ENCODE data around the gene TOM1L2.

TOM1L2 gene

DNA sequence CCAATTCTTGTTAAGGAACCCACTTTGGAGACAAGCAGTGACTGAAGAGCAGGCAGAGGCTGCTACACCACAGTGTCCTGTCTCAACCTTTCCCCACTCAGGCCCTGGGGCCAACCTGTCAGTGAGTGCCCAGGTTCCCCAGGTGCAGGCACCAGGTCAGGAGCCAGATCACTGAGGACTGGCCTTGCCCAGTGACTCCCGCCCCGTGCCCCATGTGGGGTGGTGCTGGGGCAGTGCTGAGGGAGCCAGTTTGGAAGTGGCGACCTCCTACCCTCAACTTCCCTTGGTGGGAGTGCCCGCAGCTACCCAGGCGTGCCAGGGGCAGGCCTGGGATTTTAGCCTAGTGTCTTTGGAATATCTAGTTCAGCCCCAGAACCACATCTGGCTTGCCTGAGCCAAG lies 164.8 kb downstream of the TOM1L2 start:
- 0 out of 22 replicates have a peak overlapping the region, but pooled peaks of 1 of the 11 experiments have one; percentile 2 for H3K27ac ChIP-seq
- H3K4me3 ChIP-seq = no peak overlapping the region
- no peak for TF ChIP-seq Cebpa-rat (IDR thresholded peaks at IDR 0.05)
- no peaks in the 10 kb centered on the region for H3K27me3 ChIP-seq
- peak overlapping the region in 4 of 11 experiments; percentile 6 to 41 (median 22); a peak in 3 of 22 replicates for H3K4me2 ChIP-seq
- no peaks in the 10 kb centered on the region for H3K9me3 ChIP-seq (replicated peaks in 1 of 11)
- peak overlapping the region in 3 of 11 experiments; percentile 3 to 24 (median 11); a peak in 2 of 22 replicates for H3K9ac ChIP-seq
- H4K20me1 ChIP-seq = peaks cover 40 to 93% (median 78%) of the 10 kb centered on the region in 11 experiments
- H3K36me3 ChIP-seq = peaks cover 43 to 79% (median 64%) of the 10 kb centered on the region in 11 experiments
- H3K4me1 ChIP-seq = peaks cover 0 to 46% (median 26%) of the 10 kb centered on the region in 10 experiments; a peak in 16 of 20 replicates

GRCh38 chr17:17806611-17807274 lies 165.5 kb downstream of the TOM1L2 start:
- no peak for TF ChIP-seq Cebpa-rat (IDR thresholded peaks at IDR 0.05)
- H3K36me3 ChIP-seq = peaks cover 40 to 79% (median 63%) of the 10 kb centered on the region in 11 experiments
- H3K9ac ChIP-seq = peak overlapping the region in 1 of 11 experiments; percentile 18; a peak in 1 of 22 replicates
- no peak overlapping the region for H3K27ac ChIP-seq
- no peaks in the 10 kb centered on the region for H3K27me3 ChIP-seq
- no peaks in the 10 kb centered on the region for H3K9me3 ChIP-seq (replicated peaks in 1 of 11)
- no peak overlapping the region for H3K4me3 ChIP-seq
- H4K20me1 ChIP-seq = peaks cover 33 to 91% (median 76%) of the 10 kb centered on the region in 11 experiments
- no peak overlapping the region for H3K4me2 ChIP-seq
- H3K4me1 ChIP-seq = peaks cover 0 to 39% (median 20%) of the 10 kb centered on the region in 10 experiments; a peak in 15 of 20 replicates

DNA sequence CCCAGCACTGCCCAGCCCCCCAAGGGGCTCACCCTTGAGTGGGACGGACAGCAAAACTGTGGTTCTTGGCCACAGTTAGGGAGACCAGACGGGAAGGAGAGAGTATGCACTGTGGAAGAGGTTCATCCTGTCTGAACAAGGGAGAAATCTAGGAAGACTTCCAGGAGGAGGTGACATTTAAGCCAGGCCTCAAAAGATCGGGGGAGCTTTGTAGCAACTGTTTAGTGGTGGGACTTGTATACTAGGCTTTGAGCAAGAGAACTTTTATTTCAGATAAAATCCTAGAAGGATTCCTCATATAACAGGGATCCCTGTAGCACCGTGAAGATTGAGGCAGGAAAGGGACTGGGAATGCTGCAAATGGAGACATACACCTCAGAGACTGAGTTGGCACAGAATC lies 166.2 kb downstream of the TOM1L2 start:
- peaks cover 37 to 79% (median 62%) of the 10 kb centered on the region in 11 experiments for H3K36me3 ChIP-seq
- H3K27ac ChIP-seq = no peak overlapping the region
- H3K9me3 ChIP-seq (replicated peaks in 1 of 11) = no peaks in the 10 kb centered on the region

GRCh38 chr17:17805575-17805974 lies 166.6 kb downstream of the TOM1L2 start:
- H3K4me3 ChIP-seq = no peak overlapping the region
- no peak for TF ChIP-seq Cebpa-rat (IDR thresholded peaks at IDR 0.05)
- no peak overlapping the region for H3K9ac ChIP-seq
- H3K4me1 ChIP-seq = peaks cover 0 to 36% (median 17%) of the 10 kb centered on the region in 10 experiments; a peak in 14 of 20 replicates
- H3K27me3 ChIP-seq = no peaks in the 10 kb centered on the region
- H4K20me1 ChIP-seq = peaks cover 21 to 91% (median 78%) of the 10 kb centered on the region in 11 experiments; a peak in 21 of 22 replicates
- peaks cover 33 to 79% (median 62%) of the 10 kb centered on the region in 11 experiments for H3K36me3 ChIP-seq
- H3K9me3 ChIP-seq (replicated peaks in 1 of 11) = no peaks in the 10 kb centered on the region
- no peak overlapping the region for H3K27ac ChIP-seq
- no peak overlapping the region for H3K4me2 ChIP-seq

More for the DNA sequence above, 166.2 kb downstream of the TOM1L2 start:
- no peak overlapping the region; a peak in 1 of 22 replicates for H3K9ac ChIP-seq
- TF ChIP-seq Cebpa-rat (IDR thresholded peaks at IDR 0.05) = no peak
- no peak overlapping the region for H3K4me3 ChIP-seq
- peaks cover 26 to 91% (median 78%) of the 10 kb centered on the region in 11 experiments; a peak in 21 of 22 replicates for H4K20me1 ChIP-seq
- H3K4me1 ChIP-seq = peaks cover 0 to 36% (median 17%) of the 10 kb centered on the region in 10 experiments; a peak in 14 of 20 replicates
- H3K4me2 ChIP-seq = no peak overlapping the region
- H3K27me3 ChIP-seq = no peaks in the 10 kb centered on the region

DNA sequence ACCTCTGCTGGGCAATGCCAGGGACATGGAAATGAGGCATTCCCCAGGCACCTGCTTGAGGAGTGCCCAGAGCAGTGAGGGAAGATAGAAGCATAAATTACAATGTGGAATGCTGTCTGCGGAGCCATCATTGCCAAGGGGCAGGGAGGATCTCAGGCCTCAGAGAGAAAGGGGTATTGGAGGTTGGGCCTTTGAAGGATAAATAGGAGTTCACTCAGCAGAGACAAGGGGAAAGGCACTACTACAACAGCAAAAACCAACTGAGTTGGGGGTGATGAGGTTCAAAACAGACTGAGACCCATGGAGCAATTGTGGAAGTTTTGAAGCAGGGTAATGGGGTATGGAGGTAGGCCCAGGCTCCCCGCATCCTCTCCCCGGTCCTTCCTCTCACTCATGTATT lies 168.2 kb downstream of the TOM1L2 start:
- no peak overlapping the region for H3K9ac ChIP-seq
- no peak overlapping the region for H3K4me2 ChIP-seq
- peaks cover 25 to 82% (median 58%) of the 10 kb centered on the region in 11 experiments for H3K36me3 ChIP-seq
- H4K20me1 ChIP-seq = peaks cover 13 to 92% (median 81%) of the 10 kb centered on the region in 11 experiments; a peak in 21 of 22 replicates
- H3K4me1 ChIP-seq = peaks cover 0 to 34% (median 19%) of the 10 kb centered on the region in 10 experiments; a peak in 14 of 20 replicates
- no peak overlapping the region for H3K27ac ChIP-seq
- no peak for TF ChIP-seq Cebpa-rat (IDR thresholded peaks at IDR 0.05)
- H3K9me3 ChIP-seq (replicated peaks in 1 of 11) = no peaks in the 10 kb centered on the region
- no peak overlapping the region for H3K4me3 ChIP-seq
- H3K27me3 ChIP-seq = no peaks in the 10 kb centered on the region

DNA sequence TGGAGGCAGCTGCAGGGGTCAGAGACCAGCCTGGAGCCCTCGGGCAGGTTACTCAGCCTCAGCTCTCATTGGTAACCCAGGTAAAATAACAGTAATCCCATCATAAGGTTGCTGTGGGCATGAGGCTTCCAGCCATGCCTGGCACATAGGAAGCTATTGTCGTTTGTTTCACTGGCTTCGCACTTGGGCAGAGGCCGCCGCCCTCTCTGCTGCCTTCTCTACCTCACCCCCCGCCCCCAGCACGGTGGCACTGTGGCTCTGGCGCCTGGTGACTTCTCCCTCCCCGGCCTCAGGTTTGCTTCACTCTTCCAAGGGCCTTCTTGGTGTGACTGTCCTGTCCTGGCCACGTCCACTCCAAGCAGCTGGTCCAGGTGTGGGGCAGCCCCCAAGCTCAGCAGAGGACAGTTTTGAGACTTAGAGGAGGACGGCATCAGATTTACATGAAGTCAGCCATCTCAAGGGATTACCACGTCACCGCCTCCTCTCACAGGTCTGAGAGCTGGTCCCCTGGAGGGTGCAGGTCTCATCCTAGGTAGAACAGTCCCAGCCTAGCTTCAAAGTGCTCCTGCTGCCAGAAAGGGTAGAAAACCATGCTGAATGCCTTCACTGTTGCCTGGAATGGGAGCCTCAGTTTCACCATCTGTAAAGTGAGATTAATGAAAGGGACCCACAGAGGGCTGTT lies 170.3 kb downstream of the TOM1L2 start:
- H3K9me3 ChIP-seq (replicated peaks in 1 of 11) = no peaks in the 10 kb centered on the region
- H3K27ac ChIP-seq = no peak overlapping the region
- no peak overlapping the region for H3K4me2 ChIP-seq
- no peak overlapping the region for H3K4me3 ChIP-seq
- H3K36me3 ChIP-seq = peaks cover 33 to 94% (median 74%) of the 10 kb centered on the region in 11 experiments
- H3K9ac ChIP-seq = 0 out of 22 replicates have a peak overlapping the region, but pooled peaks of 2 of the 11 experiments have one; percentile 1 to 14
- H3K27me3 ChIP-seq = 0 out of 22 replicates have a peak, but pooled peaks cover 0 to 5% (median 0%) of the 10 kb centered on the region in 11 experiments
- peaks cover 7 to 38% (median 29%) of the 10 kb centered on the region in 10 experiments for H3K4me1 ChIP-seq
- H4K20me1 ChIP-seq = peaks cover 29 to 94% (median 84%) of the 10 kb centered on the region in 11 experiments
- TF ChIP-seq Cebpa-rat (IDR thresholded peaks at IDR 0.05) = no peak

DNA sequence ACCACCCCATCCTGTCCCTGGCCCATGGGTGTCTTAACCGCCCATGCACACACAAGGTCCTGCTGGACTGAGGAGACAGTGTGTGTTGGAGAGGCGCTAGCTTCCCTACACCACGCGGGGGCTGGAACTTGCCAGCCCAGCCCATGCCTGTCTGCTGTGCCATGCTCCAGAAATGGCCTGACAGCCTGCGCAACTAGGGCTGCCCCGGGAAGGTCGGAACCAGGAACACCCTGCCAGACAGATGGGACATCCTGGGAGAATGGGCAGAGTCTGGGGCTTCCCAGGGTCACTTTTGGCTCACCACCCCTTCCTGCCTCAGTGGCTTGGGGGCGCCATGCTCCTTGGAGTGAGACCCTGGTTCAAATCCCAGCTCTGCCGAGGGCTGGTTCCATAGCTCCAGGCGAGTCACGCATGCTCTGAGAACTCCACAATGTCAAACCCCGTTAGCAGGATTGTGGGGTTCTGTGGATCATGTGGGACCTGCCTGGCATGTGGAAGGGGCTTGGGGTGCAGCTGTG lies 171.6 kb downstream of the TOM1L2 start:
- H3K36me3 ChIP-seq = peaks cover 42 to 94% (median 78%) of the 10 kb centered on the region in 11 experiments
- 0 out of 22 replicates have a peak, but pooled peaks cover 0 to 5% (median 0%) of the 10 kb centered on the region in 11 experiments for H3K27me3 ChIP-seq
- no peak overlapping the region for H3K4me3 ChIP-seq
- H4K20me1 ChIP-seq = peaks cover 38 to 94% (median 85%) of the 10 kb centered on the region in 11 experiments
- H3K9ac ChIP-seq = 0 out of 22 replicates have a peak overlapping the region, but pooled peaks of 1 of the 11 experiments have one; percentile 18
- no peak overlapping the region for H3K27ac ChIP-seq
- H3K4me1 ChIP-seq = peaks cover 12 to 46% (median 42%) of the 10 kb centered on the region in 10 experiments
- no peak for TF ChIP-seq Cebpa-rat (IDR thresholded peaks at IDR 0.05)
- H3K9me3 ChIP-seq (replicated peaks in 1 of 11) = no peaks in the 10 kb centered on the region
- H3K4me2 ChIP-seq = no peak overlapping the region

DNA sequence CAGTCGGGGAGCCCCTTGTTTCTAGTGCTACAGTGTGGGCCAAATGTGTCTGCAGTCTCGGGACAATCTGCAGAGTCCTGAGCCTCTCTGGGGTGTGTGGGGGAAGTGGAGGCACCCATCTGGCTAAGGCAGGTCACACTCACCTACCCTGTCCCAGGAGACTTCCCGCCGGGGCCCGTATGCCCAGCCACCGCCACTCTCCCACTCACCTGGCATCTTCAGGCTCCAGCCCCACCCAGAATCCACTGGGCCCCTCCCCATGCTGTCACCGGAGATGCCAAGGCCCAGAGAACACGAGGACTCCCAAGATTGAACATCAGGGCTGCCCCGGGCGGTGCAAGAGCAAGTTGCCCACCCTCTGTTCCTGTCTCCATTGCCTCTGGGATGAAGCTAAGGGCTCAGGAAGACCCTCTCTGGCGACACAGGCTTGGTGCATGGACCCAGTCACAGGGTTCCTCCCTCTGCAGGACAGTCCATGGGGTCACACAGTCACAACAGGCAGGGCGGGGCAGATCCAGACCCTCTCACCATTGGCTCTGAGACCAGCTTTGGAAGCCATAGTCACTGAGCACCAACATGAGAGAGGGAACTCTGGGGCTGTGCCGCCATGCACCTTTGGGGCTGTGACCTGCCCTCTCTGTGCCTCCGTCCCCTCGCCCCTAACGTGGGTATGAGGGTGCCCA lies 173.5 kb downstream of the TOM1L2 start:
- Histone ChIP-seq H4K20me1 (peaks cover 55 to 98% (median 91%) of the 10 kb centered on the region in 11 experiments), H3K36me3 (peaks cover 47 to 96% (median 80%) of the 10 kb centered on the region in 11 experiments), H3K4me1 (peaks cover 12 to 63% (median 52%) of the 10 kb centered on the region in 10 experiments), H3K4me2 (peak overlapping the region in 8 of 11 experiments; percentile 15 to 86 (median 73); a peak in 14 of 22 replicates), H3K9ac (0 out of 22 replicates have a peak overlapping the region, but pooled peaks of 2 of the 11 experiments have one; percentile 9 to 29), H3K9me3 (replicated peaks in 1 of 11) (no peaks in the 10 kb centered on the region), H3K27me3 (0 out of 22 replicates have a peak, but pooled peaks cover 0 to 5% (median 0%) of the 10 kb centered on the region in 11 experiments), H3K4me3 (no peak overlapping the region), H3K27ac (peak overlapping the region in 1 of 11 experiments; percentile 25; a peak in 1 of 22 replicates)
- TF ChIP-seq Cebpa-rat (IDR thresholded peaks at IDR 0.05) = no peak

Measured in BLaER1 treated with 17β-estradiol and CSF1 and Interleukin-3, amounts not matched to agents 10 nM and 100 nM (cell line).